Gastroesophageal sphincter (tissue), 3 donors: ENCODE results near the gene MBNL1.

Experiments used
- CTCF ChIP-seq, 4 experiments: fragments of 200-600 bp in 2 of 4; fragments of 450-650 bp in 2 of 4; sonication (generic) in 1 of 4; IDR thresholded peaks; one replicate each; pipeline ENCODE4 v1.5.1; 2017 to 2019; ENCODE audit warnings: antibody characterized with exemption in 4 of 4, mild to moderate bottlenecking in 2 of 4, moderate library complexity in 2 of 4
- EP300 ChIP-seq: sonication (generic); formaldehyde crosslinking; IDR thresholded peaks from one replicate; pipeline ENCODE4 v1.6.1; 2017; ENCODE audit warnings: antibody characterized with exemption, mild to moderate bottlenecking

GRCh38 chr3:152496286-152496685, 227.6 kb downstream of the MBNL1 start:
- TF ChIP-seq EP300 (no peak), CTCF (IDR thresholded peaks at IDR 0.05) (no peak)
